ENCODE results near the gene EIF4G3. TPM values are rescaled to one million over a fixed set of nuclear protein-coding genes. Genes with fewer than 3 reads are reported as not detected.
"Not testable (repeated sequence)": the region's sequence is repeated elsewhere in the genome, so short reads cannot be mapped to it uniquely, and the experiment has no call there.

EIF4G3 gene
- total RNA-seq, 1 experiment from 2014 or later, result 25.1 TPM

DNA sequence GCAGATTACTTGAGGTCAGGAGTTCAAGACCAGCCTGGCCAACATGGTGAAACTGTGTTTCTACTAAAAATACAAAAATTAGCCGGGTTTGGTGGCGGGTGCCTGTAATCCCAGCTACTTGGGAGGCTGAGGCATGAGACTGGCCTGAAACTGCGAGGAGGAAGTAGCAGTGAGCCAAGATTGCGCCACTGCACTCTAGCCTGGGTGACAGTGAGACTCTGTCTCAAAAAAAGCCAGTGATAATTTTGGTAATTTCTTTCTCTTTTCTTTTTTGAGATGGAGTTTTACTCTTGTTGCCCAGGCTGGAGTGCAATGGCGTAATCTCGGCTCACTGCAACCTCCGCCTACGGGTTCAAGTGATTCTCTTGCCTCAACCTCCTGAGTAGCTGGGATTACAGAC lies 324.9 kb downstream of the EIF4G3 start:
- DNase-seq (ENCODE audit: low read depth, low spot score); in situ Hi-C loops (cut with HindIII; ENCODE audit: low pct_unique_long_range_greater_than_20kb, low sequenced_read_pairs): not testable (repeated sequence)

DNA sequence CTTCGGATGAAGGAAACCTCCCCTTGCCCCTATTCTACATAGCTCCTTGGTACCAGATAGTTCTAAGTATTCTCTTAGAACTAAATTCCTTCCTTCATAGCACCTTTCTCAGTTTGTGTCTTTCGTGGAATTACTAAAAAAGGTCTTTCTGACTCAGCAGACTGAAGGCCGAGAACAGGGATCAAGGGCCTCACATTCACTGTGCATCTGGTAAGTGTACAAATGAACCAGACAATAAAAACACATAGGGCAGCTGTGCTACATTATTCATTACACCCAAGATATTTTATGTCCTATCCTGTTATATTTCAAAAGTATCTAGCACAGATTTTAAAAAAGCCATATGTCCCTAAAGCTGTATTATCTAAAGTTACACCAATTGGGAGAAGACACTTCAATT lies 326.7 kb downstream of the EIF4G3 start:
- in situ Hi-C loops (cut with HindIII; ENCODE audit: low pct_unique_long_range_greater_than_20kb, low sequenced_read_pairs), result no loop called here
- no peak for DNase-seq (ENCODE audit: low read depth, low spot score)

DNA sequence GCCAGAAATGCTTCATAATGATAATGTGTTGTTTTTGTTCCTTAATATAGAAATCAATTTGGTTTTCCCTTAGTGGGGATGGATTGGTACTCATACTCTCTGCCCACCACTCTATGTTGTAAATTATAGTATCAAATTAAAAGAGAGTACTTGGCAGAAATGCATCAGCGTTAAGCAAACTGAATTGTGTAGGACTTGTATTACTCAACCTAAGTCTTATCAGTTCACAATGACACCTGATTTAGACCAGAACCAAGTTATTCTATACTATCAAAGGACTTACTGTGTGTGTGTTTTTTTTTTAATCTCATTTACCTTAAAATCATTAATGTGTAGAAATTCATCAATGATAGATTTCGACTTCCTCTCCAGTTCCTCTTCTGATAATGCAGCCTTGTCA lies 327.6 kb downstream of the EIF4G3 start:
- in situ Hi-C loops (cut with HindIII; ENCODE audit: low pct_unique_long_range_greater_than_20kb, low sequenced_read_pairs), result no loop called here
- no peak for DNase-seq (ENCODE audit: low read depth, low spot score)

DNA sequence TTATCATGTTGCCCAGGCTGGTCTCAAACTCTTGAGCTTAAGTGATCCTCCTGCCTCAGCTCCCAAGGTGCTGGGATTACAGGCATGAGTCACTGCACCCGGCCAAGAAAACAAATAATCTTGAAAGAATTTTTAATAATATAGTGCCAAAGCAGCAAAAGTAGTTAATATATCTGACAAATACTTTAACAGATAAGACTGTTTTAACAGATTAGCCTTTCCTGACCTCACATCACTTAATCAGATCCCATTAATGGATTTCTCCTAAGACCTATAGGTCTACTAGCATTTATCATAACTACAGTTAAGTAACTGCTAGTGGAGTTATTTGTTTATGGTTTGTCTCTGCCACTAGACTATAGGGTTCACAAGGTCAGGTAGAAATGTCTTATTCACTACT lies 328.5 kb downstream of the EIF4G3 start:
- DNase-seq (ENCODE audit: low read depth, low spot score), result no peak
- in situ Hi-C loops (cut with HindIII; ENCODE audit: low pct_unique_long_range_greater_than_20kb, low sequenced_read_pairs), result no loop called here

DNA sequence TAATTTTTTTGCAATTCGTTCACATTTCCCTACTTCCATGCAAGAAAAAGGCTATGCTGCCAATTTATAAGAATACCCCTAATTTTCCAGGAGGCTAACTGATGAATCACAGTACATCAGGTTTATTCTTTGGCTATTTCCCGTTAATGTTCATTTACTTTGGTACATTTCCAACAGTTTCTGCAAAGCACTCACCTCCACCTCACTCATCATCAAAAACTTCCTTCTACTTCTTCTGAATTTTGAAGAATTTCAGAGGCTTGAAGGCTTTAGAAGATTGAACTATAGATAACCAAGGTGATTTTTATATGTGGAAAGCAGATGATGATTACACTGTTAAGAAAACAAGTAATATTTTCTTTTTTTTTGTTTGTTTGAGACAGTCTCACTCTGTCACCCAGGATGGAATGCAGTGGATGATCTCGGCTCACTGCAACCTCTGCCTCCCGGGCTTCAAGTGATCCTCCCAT lies 329.1 kb downstream of the EIF4G3 start:
- in situ Hi-C loops (cut with HindIII; ENCODE audit: low pct_unique_long_range_greater_than_20kb, low sequenced_read_pairs), result no loop called here
- DNase-seq (ENCODE audit: low read depth, low spot score), result no peak

DNA sequence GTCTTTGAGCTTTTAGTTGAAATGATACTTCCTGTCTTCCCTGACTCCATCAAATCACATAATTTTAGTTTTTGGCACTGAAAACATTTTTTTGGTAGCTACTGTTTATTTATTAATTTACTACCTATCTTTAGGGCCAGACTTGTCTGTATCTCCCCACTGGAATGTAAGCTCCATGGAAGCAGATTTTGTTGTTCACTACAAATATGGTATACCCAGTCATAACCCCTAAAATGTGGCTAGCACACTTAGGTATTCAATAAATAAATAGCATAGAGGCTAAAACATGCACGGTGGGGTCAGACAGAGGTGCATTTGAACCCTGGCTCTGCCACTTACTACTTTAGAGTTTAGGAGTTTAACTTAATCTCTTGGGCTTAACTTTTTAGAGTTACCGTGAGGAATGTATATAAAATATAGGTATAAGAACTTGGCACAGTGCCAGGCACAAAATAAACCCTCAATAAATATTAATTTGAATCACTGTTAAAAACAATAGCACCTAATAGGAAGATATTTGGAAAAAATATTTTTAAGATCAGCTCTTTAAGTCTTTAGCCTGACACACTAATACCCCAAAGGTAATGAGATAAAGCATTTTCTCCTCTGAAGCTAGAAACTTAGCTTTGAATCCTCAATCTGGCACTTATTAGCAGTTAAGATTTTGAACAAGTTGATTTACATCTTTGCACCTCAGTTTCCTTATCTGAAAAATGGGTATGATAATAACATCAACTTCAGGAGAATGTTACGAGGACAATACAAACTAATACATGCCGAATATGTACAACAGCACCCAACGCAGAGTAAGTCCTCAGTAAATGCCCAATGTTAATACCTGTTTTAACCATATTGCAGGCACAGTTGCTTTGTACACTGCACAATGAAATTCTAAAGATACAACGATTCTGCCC lies 330.0 kb downstream of the EIF4G3 start:
- in situ Hi-C loops (cut with HindIII; ENCODE audit: low pct_unique_long_range_greater_than_20kb, low sequenced_read_pairs), result no loop called here
- no peak for DNase-seq (ENCODE audit: low read depth, low spot score)

DNA sequence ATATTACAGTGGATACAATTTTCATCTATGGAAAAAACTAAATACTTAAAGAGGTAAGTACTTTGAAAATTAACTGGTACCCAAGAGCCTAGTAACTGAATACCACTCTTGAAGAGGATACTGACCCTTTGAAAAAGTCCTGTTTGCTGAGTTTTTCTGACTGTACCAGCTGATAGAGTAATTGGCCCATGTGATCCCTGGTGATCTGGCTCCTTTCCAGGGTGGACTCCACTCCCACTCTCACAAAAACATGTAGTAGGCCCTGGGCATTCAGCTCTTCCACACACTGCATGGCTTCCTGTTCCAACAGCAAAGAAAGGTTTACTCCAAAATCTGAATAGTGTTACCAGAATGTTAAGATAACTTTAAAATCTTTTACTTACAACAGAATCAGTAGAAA lies 336.0 kb downstream of the EIF4G3 start:
- in situ Hi-C loops (cut with HindIII; ENCODE audit: low pct_unique_long_range_greater_than_20kb, low sequenced_read_pairs), result no loop called here
- peak; percentile 78 for DNase-seq (ENCODE audit: low read depth, low spot score)

DNA sequence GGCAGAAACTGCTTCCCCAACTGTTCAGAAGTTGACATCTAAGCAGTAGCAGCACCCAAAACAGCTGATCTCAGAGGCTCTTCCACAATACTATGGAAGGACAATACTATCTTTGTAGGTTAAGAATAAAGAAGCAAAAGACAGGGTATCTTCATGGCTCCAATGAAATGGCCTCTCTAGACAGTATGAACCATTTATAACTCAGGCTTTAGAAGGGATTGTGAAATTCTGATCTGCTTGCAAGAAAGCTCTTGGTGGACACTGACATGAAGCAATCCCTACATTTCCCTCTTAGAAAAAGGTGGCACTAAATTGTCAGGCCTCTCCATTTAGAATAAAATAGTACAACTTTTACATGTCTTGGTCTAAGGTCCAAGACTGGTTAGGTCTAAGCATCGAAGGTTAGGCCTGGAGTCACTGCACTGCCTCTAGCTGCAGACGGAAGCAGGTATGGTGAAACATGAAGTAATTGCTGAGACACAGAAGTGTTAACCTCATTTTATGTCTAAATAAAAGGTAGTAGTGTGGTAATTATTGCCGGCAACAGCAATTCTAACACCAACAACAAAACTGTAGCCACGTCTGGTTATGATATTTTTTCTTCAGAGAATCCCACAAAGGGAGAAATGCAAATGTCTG lies 339.0 kb downstream of the EIF4G3 start:
- peak; percentile 87 for DNase-seq (ENCODE audit: low read depth, low spot score)
- in situ Hi-C loops (cut with HindIII; ENCODE audit: low pct_unique_long_range_greater_than_20kb, low sequenced_read_pairs), result no loop called here

DNA sequence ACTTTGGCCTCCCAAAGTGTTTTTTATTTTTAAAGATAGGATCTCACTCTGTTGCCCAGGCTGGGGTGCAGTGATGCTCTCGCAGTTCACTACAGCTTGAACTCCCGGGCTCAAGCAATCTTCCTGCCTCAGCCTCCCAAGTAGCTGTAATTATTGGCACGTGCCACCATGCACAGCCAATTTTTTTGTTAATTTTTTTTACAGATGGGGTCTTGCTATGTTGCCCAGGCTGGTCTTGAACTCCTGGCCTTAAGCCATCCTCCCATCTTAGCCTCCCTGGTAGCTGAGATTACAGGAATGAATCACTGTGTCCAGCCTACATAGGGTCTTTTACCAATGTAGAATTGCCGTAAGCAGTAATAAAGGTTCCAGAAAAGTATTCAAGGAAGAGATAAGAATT lies 340.5 kb downstream of the EIF4G3 start:
- in situ Hi-C loops (cut with HindIII; ENCODE audit: low pct_unique_long_range_greater_than_20kb, low sequenced_read_pairs), result no loop called here

DNA sequence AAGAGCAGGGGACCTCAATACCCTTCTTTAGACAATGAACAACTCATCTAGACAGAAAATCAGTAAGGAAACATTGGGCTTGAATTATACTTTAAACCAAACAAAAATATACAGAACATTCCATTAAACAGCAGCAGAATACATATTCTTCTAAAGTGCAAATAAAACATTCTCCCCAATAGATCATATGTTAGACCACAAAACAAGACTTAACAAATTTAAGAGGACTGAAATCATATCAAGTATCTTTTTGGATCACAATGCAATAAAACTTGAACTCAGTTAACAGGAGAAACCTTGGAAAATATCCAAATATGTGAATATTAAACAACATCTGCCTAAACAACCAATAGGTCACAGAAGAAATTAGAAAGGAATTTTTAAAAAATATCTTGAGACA lies 341.9 kb downstream of the EIF4G3 start:
- in situ Hi-C loops (cut with HindIII; ENCODE audit: low pct_unique_long_range_greater_than_20kb, low sequenced_read_pairs), result no loop called here
- DNase-seq (ENCODE audit: low read depth, low spot score), result no peak

More for the DNA sequence above, 340.5 kb downstream of the EIF4G3 start:
- no peak for DNase-seq (ENCODE audit: low read depth, low spot score)

DNA sequence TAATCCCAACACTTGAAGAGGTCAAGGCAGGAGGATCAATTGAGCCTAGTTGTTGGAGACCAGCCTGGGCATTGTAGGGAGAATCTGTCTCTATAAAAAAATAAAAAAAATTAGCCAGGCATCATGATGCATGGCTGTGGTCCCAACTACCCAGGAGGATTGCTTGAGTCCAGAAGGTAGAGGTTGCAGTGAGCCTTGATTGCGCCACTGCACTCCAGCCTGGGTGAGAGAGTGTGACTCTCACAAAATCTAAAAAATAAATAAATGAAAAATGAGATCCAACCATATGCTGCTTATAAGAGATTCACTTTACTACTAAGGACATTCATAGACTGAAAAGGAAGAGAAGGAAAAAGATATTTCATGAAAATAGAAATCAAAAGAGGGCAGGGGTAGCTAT lies 342.5 kb downstream of the EIF4G3 start:
- in situ Hi-C loops (cut with HindIII; ENCODE audit: low pct_unique_long_range_greater_than_20kb, low sequenced_read_pairs), result no loop called here
- DNase-seq (ENCODE audit: low read depth, low spot score), result no peak

DNA sequence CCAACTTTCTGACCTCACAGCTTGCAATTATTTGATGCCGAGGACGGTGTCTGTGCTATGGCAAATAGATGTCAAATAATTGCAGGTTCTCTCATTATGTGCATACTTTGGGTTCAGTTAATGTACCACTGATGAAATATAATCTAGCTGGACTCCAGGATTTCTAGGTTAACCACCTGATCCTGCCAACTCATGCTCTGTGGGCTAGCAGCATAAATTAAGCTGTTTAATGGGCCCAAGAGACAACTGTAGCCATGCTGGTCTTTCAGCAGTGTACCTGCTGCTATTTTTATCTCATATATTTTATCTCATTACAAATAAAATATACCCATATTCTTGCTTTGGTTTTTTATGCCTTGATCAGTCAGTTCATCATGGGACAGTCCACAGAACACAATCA lies 346.3 kb downstream of the EIF4G3 start:
- in situ Hi-C loops (cut with HindIII; ENCODE audit: low pct_unique_long_range_greater_than_20kb, low sequenced_read_pairs), result no loop called here
- DNase-seq (ENCODE audit: low read depth, low spot score), result no peak

DNA sequence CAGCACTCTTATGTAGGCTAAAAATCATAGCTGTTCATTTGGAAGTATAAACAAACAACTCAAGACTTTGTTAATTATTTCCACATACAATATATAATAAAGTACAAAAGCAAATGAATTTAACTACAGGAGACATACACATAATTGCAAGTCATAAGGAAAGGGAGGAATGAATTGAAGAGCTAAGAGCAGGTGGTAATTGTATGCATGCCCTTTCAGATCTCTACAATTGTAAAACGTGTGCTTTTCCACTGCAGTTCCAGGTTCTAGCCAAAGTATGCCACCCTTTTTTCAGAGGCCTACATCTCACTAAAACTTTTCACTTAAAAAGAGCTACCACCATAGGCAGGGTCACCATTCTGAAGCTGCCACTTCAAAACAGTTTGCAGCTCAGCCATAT lies 346.8 kb downstream of the EIF4G3 start:
- in situ Hi-C loops (cut with HindIII; ENCODE audit: low pct_unique_long_range_greater_than_20kb, low sequenced_read_pairs), result no loop called here
- no peak for DNase-seq (ENCODE audit: low read depth, low spot score)

DNA sequence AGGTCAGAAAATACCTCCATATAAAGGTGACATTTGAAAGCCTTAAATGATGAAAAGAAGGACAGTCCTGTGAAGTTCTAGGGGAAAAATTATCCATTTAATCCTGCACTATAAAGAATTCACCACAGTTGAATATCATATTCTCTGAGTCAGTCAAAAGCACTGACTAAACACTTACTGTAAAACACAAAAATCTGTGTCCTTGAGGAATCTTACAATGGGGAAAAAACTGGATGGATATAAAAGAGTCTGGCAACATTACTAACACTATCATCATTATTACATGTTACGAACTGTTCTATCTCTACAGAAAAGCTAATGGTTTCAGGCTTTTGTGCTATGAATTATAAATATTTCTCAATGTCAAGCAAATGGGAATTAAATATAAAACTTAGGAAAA lies 347.2 kb downstream of the EIF4G3 start:
- no peak for DNase-seq (ENCODE audit: low read depth, low spot score)
- in situ Hi-C loops (cut with HindIII; ENCODE audit: low pct_unique_long_range_greater_than_20kb, low sequenced_read_pairs), result no loop called here

DNA sequence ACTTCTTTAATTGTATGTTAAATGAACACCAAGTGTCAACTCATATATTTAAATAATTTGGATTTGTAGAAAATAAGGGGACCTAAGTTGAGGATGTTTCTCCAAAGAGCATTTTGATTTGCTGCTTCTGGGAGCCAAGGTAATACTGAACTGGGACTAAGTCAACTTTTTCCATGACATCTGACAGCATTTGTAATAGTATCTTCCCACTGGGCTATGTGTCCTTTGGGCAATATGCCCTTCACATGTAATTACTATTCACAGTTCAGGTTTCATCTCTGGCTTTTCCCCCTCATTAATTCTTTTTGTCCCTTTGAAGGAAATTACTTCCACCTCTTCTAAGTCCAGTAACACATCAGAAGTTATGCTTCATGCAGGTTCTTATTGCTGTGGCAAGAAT lies 352.9 kb downstream of the EIF4G3 start:
- in situ Hi-C loops (cut with HindIII; ENCODE audit: low pct_unique_long_range_greater_than_20kb, low sequenced_read_pairs), result no loop called here
- DNase-seq (ENCODE audit: low read depth, low spot score), result no peak

DNA sequence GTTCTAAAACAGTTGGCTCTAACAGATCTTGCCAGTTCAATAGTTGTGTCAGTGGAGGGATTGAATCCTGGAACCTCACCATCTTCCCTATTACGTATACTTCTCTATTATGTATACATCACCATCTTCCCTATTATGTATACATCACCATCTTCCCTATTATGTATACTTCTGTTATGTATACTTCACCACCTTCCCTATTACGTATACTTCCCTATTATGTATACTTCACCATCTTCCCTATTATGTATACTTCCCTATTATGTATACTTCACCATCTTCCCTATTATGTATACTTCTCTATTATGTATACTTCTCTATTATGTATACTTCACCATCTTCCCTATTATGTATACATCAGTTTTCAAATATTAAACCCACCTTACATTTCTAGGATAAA lies 355.2 kb downstream of the EIF4G3 start:
- no peak for DNase-seq (ENCODE audit: low read depth, low spot score)
- in situ Hi-C loops (cut with HindIII; ENCODE audit: low pct_unique_long_range_greater_than_20kb, low sequenced_read_pairs), result no loop called here

DNA sequence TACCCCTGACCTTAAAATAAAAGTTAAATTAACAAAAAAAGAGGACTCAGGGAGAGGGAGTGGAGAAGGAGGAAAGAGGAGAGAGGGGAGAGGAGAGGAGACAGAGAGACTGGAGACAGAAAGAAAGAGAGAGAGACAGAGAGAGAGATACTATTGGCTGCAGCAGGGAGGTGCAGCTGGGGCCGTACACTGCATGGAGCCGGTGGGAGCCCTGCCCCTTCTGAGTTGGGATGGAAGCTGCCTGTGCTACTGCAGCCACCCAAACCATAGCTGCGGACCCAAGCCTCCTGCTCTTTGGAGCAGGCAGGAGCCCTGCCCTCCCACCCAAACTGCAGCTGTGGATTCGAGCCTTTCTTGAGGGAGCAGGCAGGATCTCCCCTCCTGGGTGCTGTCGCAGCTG lies 356.9 kb downstream of the EIF4G3 start:
- in situ Hi-C loops (cut with HindIII; ENCODE audit: low pct_unique_long_range_greater_than_20kb, low sequenced_read_pairs), result no loop called here
- no peak for DNase-seq (ENCODE audit: low read depth, low spot score)

DNA sequence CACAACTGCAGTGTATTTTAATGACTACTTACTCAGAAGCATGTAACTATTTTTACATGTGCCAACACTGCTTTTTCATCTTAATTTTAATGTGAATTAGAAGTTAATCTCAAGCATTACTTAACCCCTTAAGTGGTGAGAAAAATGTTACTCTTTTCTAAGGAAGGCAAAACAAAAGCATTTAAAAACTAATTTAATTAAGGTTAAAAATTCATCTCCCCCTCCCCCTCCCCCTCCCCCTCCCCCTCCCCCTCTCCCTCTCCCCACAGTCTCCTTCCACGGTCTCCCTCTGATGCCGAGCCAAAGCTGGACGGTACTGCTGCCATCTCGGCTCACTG lies 362.2 kb downstream of the EIF4G3 start:
- DNase-seq (ENCODE audit: low read depth, low spot score), result no peak
- in situ Hi-C loops (cut with HindIII; ENCODE audit: low pct_unique_long_range_greater_than_20kb, low sequenced_read_pairs), result no loop called here

DNA sequence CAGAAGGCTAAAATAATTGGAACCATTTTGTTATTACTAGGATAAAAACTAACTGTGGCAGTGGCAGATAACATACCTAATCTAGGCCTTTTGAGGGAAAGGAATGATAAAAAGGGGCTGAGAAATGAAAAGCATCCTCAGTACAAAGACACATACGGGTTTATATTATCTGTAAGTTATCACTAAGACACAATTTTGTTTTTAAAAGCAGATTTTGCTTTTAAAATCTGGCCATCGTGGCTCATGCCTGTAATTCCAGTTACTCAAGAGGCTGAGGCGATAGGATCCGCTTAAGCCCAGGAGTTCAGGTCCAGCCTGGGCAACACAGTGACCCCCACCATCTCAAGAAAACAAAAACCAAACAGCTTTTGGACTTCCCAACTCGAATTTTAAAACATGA lies 364.8 kb downstream of the EIF4G3 start:
- DNase-seq (ENCODE audit: low read depth, low spot score), result no peak
- in situ Hi-C loops (cut with HindIII; ENCODE audit: low pct_unique_long_range_greater_than_20kb, low sequenced_read_pairs), result no loop called here
